HEK293 (cell line): ENCODE results near the gene PACS1.

Source experiments
- KLF1 ChIP-seq: fragments of 450-650 bp; formaldehyde crosslinking; IDR thresholded peaks from 2 replicates; pipeline ENCODE4 v1.5.1; 2016; ENCODE audit warnings: missing biosample characterization, missing genetic modification characterization
- KLF16 ChIP-seq: fragments of 450-650 bp; formaldehyde crosslinking; IDR thresholded peaks from 2 replicates; pipeline ENCODE4 v1.5.1; 2017; ENCODE audit warnings: missing biosample characterization, missing genetic modification characterization
- PRDM10 ChIP-seq: fragments of 450-650 bp; formaldehyde crosslinking; IDR thresholded peaks from 2 replicates; pipeline ENCODE4 v1.5.1; 2016; ENCODE audit warnings: missing biosample characterization, missing genetic modification characterization
- RBAK ChIP-seq: fragments of 450-650 bp; formaldehyde crosslinking; IDR thresholded peaks from 2 replicates; pipeline ENCODE4 v1.5.1; 2016; ENCODE audit warnings: missing biosample characterization, missing genetic modification characterization
- ZBTB1 ChIP-seq: fragments of 450-650 bp; formaldehyde crosslinking; IDR thresholded peaks from 2 replicates; pipeline ENCODE4 v1.5.1; 2016; ENCODE audit warnings: missing biosample characterization, missing genetic modification characterization
- ZBTB11 ChIP-seq: fragments of 450-650 bp; formaldehyde crosslinking; conservative IDR thresholded peaks from 2 replicates; pipeline ENCODE4 v1.5.1; 2016; ENCODE audit warnings: low read depth, missing biosample characterization, missing genetic modification characterization
- ZBTB20 ChIP-seq: fragments of 450-650 bp; formaldehyde crosslinking; IDR thresholded peaks from 2 replicates; pipeline ENCODE4 v1.5.1; 2016; ENCODE audit warnings: missing biosample characterization, missing genetic modification characterization
- ZBTB21 ChIP-seq: fragments of 450-650 bp; formaldehyde crosslinking; IDR thresholded peaks from 2 replicates; pipeline ENCODE4 v1.5.1; 2017; ENCODE audit warnings: missing biosample characterization, missing genetic modification characterization
- ZFP41 ChIP-seq: fragments of 450-650 bp; formaldehyde crosslinking; IDR thresholded peaks from 2 replicates; pipeline ENCODE4 v1.5.1; 2016; ENCODE audit warnings: missing biosample characterization, missing genetic modification characterization, borderline replicate concordance
- ZIC2 ChIP-seq: fragments of 450-650 bp; formaldehyde crosslinking; IDR thresholded peaks from 2 replicates; pipeline ENCODE4 v1.5.1; 2016; ENCODE audit warnings: missing biosample characterization, missing genetic modification characterization
- ZNF10 ChIP-seq: fragments of 450-650 bp; formaldehyde crosslinking; IDR thresholded peaks from 2 replicates; pipeline ENCODE4 v1.5.1; 2017; ENCODE audit warnings: missing biosample characterization, missing genetic modification characterization
- ZNF18 ChIP-seq: fragments of 450-650 bp; formaldehyde crosslinking; IDR thresholded peaks from 2 replicates; pipeline ENCODE4 v1.5.1; 2016; ENCODE audit warnings: missing biosample characterization, missing genetic modification characterization
- ZNF2 ChIP-seq: fragments of 450-650 bp; formaldehyde crosslinking; IDR thresholded peaks from 2 replicates; pipeline ENCODE4 v1.5.1; 2016; ENCODE audit warnings: missing biosample characterization, missing genetic modification characterization
- ZNF335 ChIP-seq: fragments of 450-650 bp; formaldehyde crosslinking; conservative IDR thresholded peaks from 2 replicates; pipeline ENCODE4 v1.5.1; 2016; ENCODE audit warnings: missing biosample characterization, missing genetic modification characterization
- ZNF341 ChIP-seq: fragments of 450-650 bp; formaldehyde crosslinking; IDR thresholded peaks from 2 replicates; pipeline ENCODE4; 2016; ENCODE audit warnings: low read depth, missing biosample characterization, missing genetic modification characterization
- ZNF48 ChIP-seq: fragments of 450-650 bp; formaldehyde crosslinking; IDR thresholded peaks from 2 replicates; pipeline ENCODE4 v1.5.1; 2016; ENCODE audit warnings: missing biosample characterization, missing genetic modification characterization
- ZNF561 ChIP-seq: fragments of 450-650 bp; IDR thresholded peaks from 2 replicates; pipeline ENCODE4 v1.5.1; 2018; ENCODE audit warnings: missing biosample characterization, missing genetic modification characterization, borderline replicate concordance
- ZNF585B ChIP-seq: fragments of 450-650 bp; formaldehyde crosslinking; IDR thresholded peaks from 2 replicates; pipeline ENCODE4 v1.5.1; 2016; ENCODE audit warnings: missing biosample characterization, missing genetic modification characterization
- ZNF677 ChIP-seq: fragments of 450-650 bp; IDR thresholded peaks from 2 replicates; pipeline ENCODE4 v1.5.0; 2018; ENCODE audit warnings: missing biosample characterization, mild to moderate bottlenecking, missing genetic modification characterization, moderate library complexity
- ZNF701 ChIP-seq: fragments of 450-650 bp; formaldehyde crosslinking; IDR thresholded peaks from 2 replicates; pipeline ENCODE4 v1.5.1; 2016; ENCODE audit warnings: missing biosample characterization, missing genetic modification characterization
- TF ChIP-seq, protein P1 (sequence below): fragments of 450-650 bp; formaldehyde crosslinking; IDR thresholded peaks from 2 replicates; pipeline ENCODE4; 2016; ENCODE audit warnings: missing biosample characterization, missing genetic modification characterization
- TF ChIP-seq, protein P2 (sequence below): fragments of 450-650 bp; formaldehyde crosslinking; IDR thresholded peaks from 2 replicates; pipeline ENCODE4 v1.5.1; 2016; ENCODE audit warnings: missing biosample characterization, missing genetic modification characterization, low read depth
- TF ChIP-seq, protein P3 (sequence below): fragments of 450-650 bp; formaldehyde crosslinking; IDR thresholded peaks from 2 replicates; pipeline ENCODE4 v1.5.1; 2016; ENCODE audit warnings: missing biosample characterization, missing genetic modification characterization
- TF ChIP-seq, protein P4 (sequence below): fragments of 450-650 bp; formaldehyde crosslinking; IDR thresholded peaks from 2 replicates; pipeline ENCODE4 v1.5.1; 2016; ENCODE audit warnings: missing biosample characterization, missing genetic modification characterization

Gene PACS1

DNA sequence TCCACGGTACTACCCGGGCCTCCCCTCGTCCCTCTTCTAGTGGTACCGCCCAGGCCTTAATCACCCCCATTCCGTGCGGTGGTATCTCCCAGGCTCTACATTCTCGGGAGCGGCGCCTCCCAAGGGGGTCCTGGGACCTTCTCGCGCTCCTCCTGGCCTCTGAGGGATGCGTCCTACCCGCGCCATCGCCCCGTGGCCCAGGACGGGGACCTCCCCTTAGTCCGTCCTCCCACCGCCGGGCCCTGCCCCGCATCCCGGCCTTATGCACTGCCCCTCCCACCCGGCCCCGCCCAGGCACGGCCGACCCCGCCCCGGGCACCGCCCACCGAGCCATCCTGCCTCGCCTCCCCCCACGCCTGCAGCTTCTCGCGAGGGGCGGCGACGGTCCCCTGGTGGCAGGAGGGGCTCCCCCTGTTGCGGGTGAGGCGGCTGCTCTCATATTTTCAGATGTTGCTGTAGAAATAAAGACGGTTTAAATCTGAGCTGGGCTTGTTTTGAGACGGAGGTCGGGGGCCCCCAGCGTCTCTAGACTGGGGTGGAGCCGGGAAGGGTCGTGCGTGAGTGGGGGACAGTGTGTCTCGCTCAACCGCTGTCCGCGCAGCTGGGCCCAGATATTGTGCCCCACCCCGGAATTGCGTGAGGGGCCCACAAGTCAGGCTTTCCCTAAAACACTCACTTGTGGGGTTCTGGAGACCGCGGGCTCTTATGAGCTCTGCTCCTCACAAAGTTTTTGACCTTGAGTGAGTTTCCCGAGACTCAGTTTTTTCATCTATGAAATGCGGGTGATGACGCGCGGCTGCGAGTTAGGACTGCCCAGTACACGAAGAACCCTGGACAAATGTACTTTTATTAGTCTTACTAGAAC lies 197.5 kb downstream of the PACS1 start (continued):
- TF ChIP-seq ZNF18, result no peak
- no peak for TF ChIP-seq ZNF677 (tag by site-specific recombination)
- TF ChIP-seq, protein P1, sequence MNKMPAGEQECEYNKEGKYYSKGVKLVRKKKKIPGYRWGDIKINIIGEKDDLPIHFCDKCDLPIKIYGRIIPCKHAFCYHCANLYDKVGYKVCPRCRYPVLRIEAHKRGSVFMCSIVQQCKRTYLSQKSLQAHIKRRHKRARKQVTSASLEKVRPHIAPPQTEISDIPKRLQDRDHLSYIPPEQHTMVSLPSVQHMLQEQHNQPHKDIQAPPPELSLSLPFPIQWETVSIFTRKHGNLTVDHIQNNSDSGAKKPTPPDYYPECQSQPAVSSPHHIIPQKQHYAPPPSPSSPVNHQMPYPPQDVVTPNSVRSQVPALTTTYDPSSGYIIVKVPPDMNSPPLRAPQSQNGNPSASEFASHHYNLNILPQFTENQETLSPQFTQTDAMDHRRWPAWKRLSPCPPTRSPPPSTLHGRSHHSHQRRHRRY (tag by site-specific recombination), result no peak
- TF ChIP-seq, protein P2, sequence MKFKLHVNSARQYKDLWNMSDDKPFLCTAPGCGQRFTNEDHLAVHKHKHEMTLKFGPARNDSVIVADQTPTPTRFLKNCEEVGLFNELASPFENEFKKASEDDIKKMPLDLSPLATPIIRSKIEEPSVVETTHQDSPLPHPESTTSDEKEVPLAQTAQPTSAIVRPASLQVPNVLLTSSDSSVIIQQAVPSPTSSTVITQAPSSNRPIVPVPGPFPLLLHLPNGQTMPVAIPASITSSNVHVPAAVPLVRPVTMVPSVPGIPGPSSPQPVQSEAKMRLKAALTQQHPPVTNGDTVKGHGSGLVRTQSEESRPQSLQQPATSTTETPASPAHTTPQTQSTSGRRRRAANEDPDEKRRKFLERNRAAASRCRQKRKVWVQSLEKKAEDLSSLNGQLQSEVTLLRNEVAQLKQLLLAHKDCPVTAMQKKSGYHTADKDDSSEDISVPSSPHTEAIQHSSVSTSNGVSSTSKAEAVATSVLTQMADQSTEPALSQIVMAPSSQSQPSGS (tag by site-specific recombination), result no peak
- no peak for TF ChIP-seq ZNF48 (tag by site-specific recombination)
- TF ChIP-seq ZNF10 (tag by site-specific recombination), result no peak
- 0 out of 2 replicates have a peak, but pooled peaks have one; percentile 32 for TF ChIP-seq ZBTB11 (tag by site-specific recombination)
- TF ChIP-seq ZNF701 (tag by site-specific recombination), result no peak
- peak; percentile 82 for TF ChIP-seq KLF1 (tag by site-specific recombination)
- peak; percentile 55; the same call in 1 of the 2 replicates for TF ChIP-seq ZNF561 (tag by site-specific recombination)
- TF ChIP-seq, protein P3, sequence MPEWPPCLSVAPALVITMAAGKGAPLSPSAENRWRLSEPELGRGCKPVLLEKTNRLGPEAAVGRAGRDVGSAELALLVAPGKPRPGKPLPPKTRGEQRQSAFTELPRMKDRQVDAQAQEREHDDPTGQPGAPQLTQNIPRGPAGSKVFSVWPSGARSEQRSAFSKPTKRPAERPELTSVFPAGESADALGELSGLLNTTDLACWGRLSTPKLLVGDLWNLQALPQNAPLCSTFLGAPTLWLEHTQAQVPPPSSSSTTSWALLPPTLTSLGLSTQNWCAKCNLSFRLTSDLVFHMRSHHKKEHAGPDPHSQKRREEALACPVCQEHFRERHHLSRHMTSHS, result no peak
- TF ChIP-seq ZBTB21 (tag by site-specific recombination), result no peak
- peak; percentile 30; the same call in 1 of the 2 replicates for TF ChIP-seq ZIC2
- TF ChIP-seq, protein P4, sequence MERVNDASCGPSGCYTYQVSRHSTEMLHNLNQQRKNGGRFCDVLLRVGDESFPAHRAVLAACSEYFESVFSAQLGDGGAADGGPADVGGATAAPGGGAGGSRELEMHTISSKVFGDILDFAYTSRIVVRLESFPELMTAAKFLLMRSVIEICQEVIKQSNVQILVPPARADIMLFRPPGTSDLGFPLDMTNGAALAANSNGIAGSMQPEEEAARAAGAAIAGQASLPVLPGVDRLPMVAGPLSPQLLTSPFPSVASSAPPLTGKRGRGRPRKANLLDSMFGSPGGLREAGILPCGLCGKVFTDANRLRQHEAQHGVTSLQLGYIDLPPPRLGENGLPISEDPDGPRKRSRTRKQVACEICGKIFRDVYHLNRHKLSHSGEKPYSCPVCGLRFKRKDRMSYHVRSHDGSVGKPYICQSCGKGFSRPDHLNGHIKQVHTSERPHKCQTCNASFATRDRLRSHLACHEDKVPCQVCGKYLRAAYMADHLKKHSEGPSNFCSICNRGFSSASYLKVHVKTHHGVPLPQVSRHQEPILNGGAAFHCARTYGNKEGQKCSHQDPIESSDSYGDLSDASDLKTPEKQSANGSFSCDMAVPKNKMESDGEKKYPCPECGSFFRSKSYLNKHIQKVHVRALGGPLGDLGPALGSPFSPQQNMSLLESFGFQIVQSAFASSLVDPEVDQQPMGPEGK (tag by site-specific recombination), result peak; percentile 83
- peak; percentile 71 for TF ChIP-seq ZNF341 (tag by site-specific recombination)
- no peak for TF ChIP-seq ZFP41 (tag by site-specific recombination)
- TF ChIP-seq ZBTB20 (tag by site-specific recombination), result peak; percentile 61; the same call in 1 of the 2 replicates
- TF ChIP-seq ZNF335 (tag by site-specific recombination), result peak; percentile 38
- no peak for TF ChIP-seq ZNF2 (tag by site-specific recombination)
- 0 out of 2 replicates have a peak, but pooled peaks have one; percentile 31 for TF ChIP-seq KLF16 (tag by site-specific recombination)
- no peak for TF ChIP-seq ZBTB1 (tag by site-specific recombination)
- TF ChIP-seq PRDM10 (tag by site-specific recombination), result peak; percentile 98
- no peak for TF ChIP-seq RBAK (tag by site-specific recombination)
- TF ChIP-seq ZNF585B (tag by site-specific recombination), result no peak
